Natural killer cell treated with Interleukin-12 subunit alpha and Interleukin-12 subunit beta and Interleukin-15 and Interleukin-18, amount 100 ng/mL, for 72 hours (primary cell): ENCODE measurements around the gene MBTPS1. TPM values are rescaled to one million over a fixed set of nuclear protein-coding genes. Genes with fewer than 3 reads are reported as not detected.

ENCODE experiments used
- ATAC-seq, 2 donors: fragments of 150-1000 bp; cut with Tn5 transposase in 1 of 2; sonication (Bioruptor Pico), chemical (Tn5 transposase) in 1 of 2; 2 replicates each; pipeline ENCODE4 v1.10.0; 2021
- DNase-seq: peaks from one replicate; pipeline ENCODE4 v3.0.0; 2022; ENCODE audit warnings: low spot score
- H3K27ac Mint-ChIP-seq, 2 donors: 1 replicate in 1 of 2; 2 replicates in 1 of 2; pipeline ENCODE4 v1.8.0; 2022; ENCODE audit warnings: mixed read lengths in 2 of 2, mild to moderate bottlenecking in 1 of 2, moderate library complexity in 1 of 2
- H3K27me3 Mint-ChIP-seq, 2 donors: 1 replicate in 1 of 2; 2 replicates in 1 of 2; pipeline ENCODE4 v1.8.0; 2022; ENCODE audit warnings: mixed read lengths in 2 of 2
- H3K36me3 Mint-ChIP-seq: one replicate; pipeline ENCODE4 v1.8.0; 2022; ENCODE audit warnings: mixed read lengths
- H3K4me1 Mint-ChIP-seq, 2 donors: 1 replicate in 1 of 2; 2 replicates in 1 of 2; pipeline ENCODE4 v1.8.0; 2022; ENCODE audit warnings: low read depth in 2 of 2, mixed read lengths in 2 of 2, mild to moderate bottlenecking in 1 of 2
- H3K4me3 Mint-ChIP-seq: one replicate; pipeline ENCODE4 v1.8.0; 2022; ENCODE audit warnings: mixed read lengths
- H3K9me3 Mint-ChIP-seq: 2 replicates; pipeline ENCODE4 v1.8.0; 2022; ENCODE audit warnings: mixed read lengths
- total RNA-seq, 2 donors: library from RNA; stranded (reverse); gene quantifications; one replicate each; pipeline ENCODE4 v1.2.3, GENCODE V29; 2022

Gene MBTPS1
- 10 to 100 TPM; 65.4 to 83.4 TPM for total RNA-seq

GRCh38 chr16:84116720-84117493 lies at the start of gene MBTPS1:
TSS of gene MBTPS1 (minus strand) at chr16:84116942. CDS start at chr16:84101783, 15,159 bp downstream.
- no peaks in the 10 kb centered on the region for H3K36me3 Mint-ChIP-seq
- H3K4me3 Mint-ChIP-seq, result peak within 1 kb of the TSS; percentile 95
- H3K27me3 Mint-ChIP-seq, result no peaks in the 10 kb centered on the region
- H3K9me3 Mint-ChIP-seq, result no peaks in the 10 kb centered on the region
- peak; percentile 99 for DNase-seq
- H3K27ac Mint-ChIP-seq, result peak within 1 kb of the TSS; percentile 89 to 93
- peaks cover 11 to 17% of the 10 kb centered on the region in 2 donors for H3K4me1 Mint-ChIP-seq
- peak; percentile 98 to 99 for ATAC-seq

GRCh38 chr16:84165746-84166145 lies 49.0 kb upstream of the MBTPS1 start:
- Mint-ChIP-seq H3K27ac (no peak overlapping the region), H3K4me1 (no peaks in the 10 kb centered on the region), H3K27me3 (peaks cover 19 to 45% of the 10 kb centered on the region in 2 donors), H3K36me3 (no peaks in the 10 kb centered on the region), H3K9me3 (no peaks in the 10 kb centered on the region), H3K4me3 (no peak overlapping the region)
- no peak for DNase-seq
- no peak for ATAC-seq

GRCh38 chr16:84161801-84162200 lies 45.1 kb upstream of the MBTPS1 start:
- DNase-seq, result no peak
- ATAC-seq, result no peak
- Mint-ChIP-seq H3K4me1 (no peaks in the 10 kb centered on the region), H3K4me3 (no peak overlapping the region), H3K27me3 (peaks cover 25 to 40% of the 10 kb centered on the region in 2 donors), H3K9me3 (no peaks in the 10 kb centered on the region), H3K36me3 (no peaks in the 10 kb centered on the region), H3K27ac (no peak overlapping the region)

GRCh38 chr16:84161037-84161436 lies 44.3 kb upstream of the MBTPS1 start:
- Mint-ChIP-seq H3K27me3 (peaks cover 29 to 47% of the 10 kb centered on the region in 2 donors), H3K4me3 (no peak overlapping the region), H3K27ac (no peak overlapping the region), H3K9me3 (no peaks in the 10 kb centered on the region), H3K4me1 (no peaks in the 10 kb centered on the region), H3K36me3 (no peaks in the 10 kb centered on the region)
- no peak for ATAC-seq
- no peak for DNase-seq

GRCh38 chr16:84159800-84160199 lies 43.1 kb upstream of the MBTPS1 start:
- DNase-seq (no peak), ATAC-seq (no peak)
- H3K9me3 Mint-ChIP-seq, result no peaks in the 10 kb centered on the region
- H3K4me1 Mint-ChIP-seq, result no peaks in the 10 kb centered on the region
- H3K4me3 Mint-ChIP-seq, result no peak overlapping the region
- no peak overlapping the region for H3K27ac Mint-ChIP-seq
- peaks cover 35 to 43% of the 10 kb centered on the region in 2 donors for H3K27me3 Mint-ChIP-seq
- no peaks in the 10 kb centered on the region for H3K36me3 Mint-ChIP-seq

GRCh38 chr16:84159007-84159406 lies 42.3 kb upstream of the MBTPS1 start:
- DNase-seq (no peak), ATAC-seq (no peak)
- Mint-ChIP-seq H3K36me3 (no peaks in the 10 kb centered on the region), H3K9me3 (no peaks in the 10 kb centered on the region), H3K27me3 (peaks cover 30 to 36% of the 10 kb centered on the region in 2 donors), H3K4me1 (no peaks in the 10 kb centered on the region), H3K4me3 (no peak overlapping the region), H3K27ac (no peak overlapping the region)

GRCh38 chr16:84156342-84156784 lies 39.6 kb upstream of the MBTPS1 start:
- no peak overlapping the region for H3K27ac Mint-ChIP-seq
- H3K4me1 Mint-ChIP-seq, result no peaks in the 10 kb centered on the region
- no peak overlapping the region for H3K4me3 Mint-ChIP-seq
- no peaks in the 10 kb centered on the region for H3K9me3 Mint-ChIP-seq
- no peaks in the 10 kb centered on the region for H3K36me3 Mint-ChIP-seq
- no peak for DNase-seq
- peaks cover 28 to 29% of the 10 kb centered on the region in 2 donors for H3K27me3 Mint-ChIP-seq
- ATAC-seq, result no peak

GRCh38 chr16:84155771-84156170 lies 39.0 kb upstream of the MBTPS1 start:
- no peak for ATAC-seq
- no peak overlapping the region for H3K4me3 Mint-ChIP-seq
- no peaks in the 10 kb centered on the region for H3K36me3 Mint-ChIP-seq
- no peak overlapping the region for H3K27ac Mint-ChIP-seq
- DNase-seq, result no peak
- peaks cover 33 to 34% of the 10 kb centered on the region in 2 donors for H3K27me3 Mint-ChIP-seq
- no peaks in the 10 kb centered on the region for H3K4me1 Mint-ChIP-seq
- H3K9me3 Mint-ChIP-seq, result no peaks in the 10 kb centered on the region

- DNase-seq (no peak), ATAC-seq (no peak)
- Mint-ChIP-seq H3K4me3 (no peak overlapping the region), H3K9me3 (no peaks in the 10 kb centered on the region), H3K4me1 (no peaks in the 10 kb centered on the region), H3K27ac (no peak overlapping the region), H3K27me3 (peaks cover 34 to 35% of the 10 kb centered on the region in 2 donors), H3K36me3 (no peaks in the 10 kb centered on the region)
Observed at GRCh38 chr16:84155226-84155625, 38.5 kb upstream of the MBTPS1 start.

- Mint-ChIP-seq H3K4me3 (no peak overlapping the region), H3K27ac (no peak overlapping the region), H3K9me3 (no peaks in the 10 kb centered on the region), H3K36me3 (no peaks in the 10 kb centered on the region), H3K27me3 (peaks cover 30 to 46% of the 10 kb centered on the region in 2 donors), H3K4me1 (no peaks in the 10 kb centered on the region)
- DNase-seq, result no peak
- no peak for ATAC-seq
Observed at GRCh38 chr16:84153660-84154214, 37.0 kb upstream of the MBTPS1 start.

GRCh38 chr16:84150926-84151325 lies 34.2 kb upstream of the MBTPS1 start:
- H3K4me1 Mint-ChIP-seq, result no peaks in the 10 kb centered on the region

GRCh38 chr16:84144859-84145639 lies 28.3 kb upstream of the MBTPS1 start, which contains the start of the genes DNAAF1 and HSDL1:
TSS of gene DNAAF1 (plus strand) at chr16:84145308. CDS start at chr16:84145441, 133 bp downstream.
TSS of gene HSDL1 (minus strand) at chr16:84145177. CDS start at chr16:84131321, 13,856 bp downstream.
- no peaks in the 10 kb centered on the region for H3K9me3 Mint-ChIP-seq
- peak within 1 kb of the TSS; percentile 94 for H3K4me3 Mint-ChIP-seq
- H3K4me1 Mint-ChIP-seq, result peaks cover 6 to 13% of the 10 kb centered on the region in 2 donors
- H3K36me3 Mint-ChIP-seq, result no peaks in the 10 kb centered on the region
- ATAC-seq (peak; percentile 94 to 95), DNase-seq (peak; percentile 92)
- peak within 1 kb of the TSS; percentile 69 to 89 for H3K27ac Mint-ChIP-seq
- peaks cover 2 to 12% of the 10 kb centered on the region in 2 donors for H3K27me3 Mint-ChIP-seq

More at GRCh38 chr16:84150926-84151325, 34.2 kb upstream of the MBTPS1 start:
- no peaks in the 10 kb centered on the region for H3K36me3 Mint-ChIP-seq
- DNase-seq (no peak), ATAC-seq (no peak)
- no peaks in the 10 kb centered on the region for H3K9me3 Mint-ChIP-seq
- no peak overlapping the region for H3K4me3 Mint-ChIP-seq
- no peak overlapping the region for H3K27ac Mint-ChIP-seq
- peaks cover 23 to 37% of the 10 kb centered on the region in 2 donors for H3K27me3 Mint-ChIP-seq

- ATAC-seq, result peak; percentile 40 to 51
- H3K4me3 Mint-ChIP-seq, result peak overlapping the region; percentile 94
- peak overlapping the region; percentile 69 to 89 for H3K27ac Mint-ChIP-seq
- no peak for DNase-seq
- no peaks in the 10 kb centered on the region for H3K36me3 Mint-ChIP-seq
- H3K9me3 Mint-ChIP-seq, result no peaks in the 10 kb centered on the region
- peaks cover 9 to 14% of the 10 kb centered on the region in 2 donors for H3K4me1 Mint-ChIP-seq
- peaks cover 2 to 6% of the 10 kb centered on the region in 2 donors for H3K27me3 Mint-ChIP-seq
Observed at GRCh38 chr16:84144209-84144858, 27.6 kb upstream of the MBTPS1 start.
